ENCODE measurements around the gene CLSTN2. TPM values are rescaled to one million over a fixed set of nuclear protein-coding genes. Genes with fewer than 3 reads are reported as not detected.

Gene CLSTN2
- total RNA-seq, 1 donor from 2014 or later = 80.9 TPM

DNA sequence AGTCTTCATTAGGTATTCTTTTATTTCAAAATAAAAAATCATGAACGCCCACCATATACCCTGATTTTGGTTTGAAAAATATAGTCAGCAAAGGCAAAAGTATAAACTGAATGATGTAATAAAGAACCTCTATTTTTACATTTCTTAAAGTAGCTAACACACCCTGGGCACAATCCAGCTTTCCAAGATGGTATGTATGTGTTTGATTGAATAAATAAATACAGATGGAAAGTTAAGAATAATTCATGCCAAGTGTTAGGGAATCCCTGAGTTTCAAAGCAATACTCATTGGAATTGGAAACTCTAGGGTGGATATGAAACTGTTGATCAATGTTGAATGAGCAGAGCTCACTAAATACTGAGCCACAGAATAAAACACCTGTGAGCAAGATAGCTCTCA, 679.0 kb downstream of the CLSTN2 start:
- Mint-ChIP-seq H3K27me3 (ENCODE audit: low read depth, unreplicated experiment) (no peaks in the 10 kb centered on the region), H3K36me3 (ENCODE audit: low read depth, unreplicated experiment) (no peaks in the 10 kb centered on the region), H3K4me3 (ENCODE audit: unreplicated experiment) (no peak overlapping the region), H3K9me3 (ENCODE audit: unreplicated experiment) (peaks cover 9% of the 10 kb centered on the region), H3K4me1 (ENCODE audit: low read depth, unreplicated experiment) (peaks cover 18% of the 10 kb centered on the region), H3K27ac (ENCODE audit: unreplicated experiment) (no peak overlapping the region)
- DNase-seq (ENCODE audit: low read depth) (no peak), FAIRE-seq (no peak)
- H3K4me1 ChIP-seq (ENCODE audit: insufficient read depth, low read length) = peaks cover 7% of the 10 kb centered on the region
- no peaks in the 10 kb centered on the region for H3K36me3 ChIP-seq (ENCODE audit: insufficient read depth, low read length)
- H3K9ac ChIP-seq (ENCODE audit: low read length) = no peak overlapping the region
- no peak overlapping the region for H3K4me2 ChIP-seq (ENCODE audit: low read length)
- H2AFZ ChIP-seq (ENCODE audit: low read depth, low read length) = no peak overlapping the region
- H3K9me3 ChIP-seq (ENCODE audit: insufficient read depth, low read depth, low read length) = no peaks in the 10 kb centered on the region
- H3K4me3 ChIP-seq (ENCODE audit: insufficient read depth, low read depth, low read length) = no peak overlapping the region
- no peaks in the 10 kb centered on the region for H3K27me3 ChIP-seq (ENCODE audit: insufficient read depth, low read length)
- TF ChIP-seq CTCF (IDR thresholded peaks at IDR 0.05; ENCODE audit: insufficient read depth, low read depth, low read length) (no peak), EZH2 (IDR thresholded peaks at IDR 0.05; ENCODE audit: insufficient read depth, low read length) (no peak)
- no peaks in the 10 kb centered on the region for H4K20me1 ChIP-seq (ENCODE audit: insufficient read depth, low read length)
- no peaks in the 10 kb centered on the region for H3K79me2 ChIP-seq (ENCODE audit: insufficient read depth, low read length)
- H3K27ac ChIP-seq (ENCODE audit: low read depth, low read length) = no peak overlapping the region

GRCh38 chr3:140617135-140617534, 682.1 kb downstream of the CLSTN2 start:
- FAIRE-seq (no peak), DNase-seq (ENCODE audit: low read depth) (no peak)
- H3K9me3 ChIP-seq (ENCODE audit: insufficient read depth, low read depth, low read length) = no peaks in the 10 kb centered on the region
- peaks cover 10% of the 10 kb centered on the region for H3K9me3 Mint-ChIP-seq (ENCODE audit: unreplicated experiment)
- no peaks in the 10 kb centered on the region for H3K36me3 Mint-ChIP-seq (ENCODE audit: low read depth, unreplicated experiment)
- H3K4me3 Mint-ChIP-seq (ENCODE audit: unreplicated experiment) = no peak overlapping the region
- H3K36me3 ChIP-seq (ENCODE audit: insufficient read depth, low read length) = no peaks in the 10 kb centered on the region
- no peak overlapping the region for H3K27ac ChIP-seq (ENCODE audit: low read depth, low read length)
- TF ChIP-seq CTCF (IDR thresholded peaks at IDR 0.05; ENCODE audit: insufficient read depth, low read depth, low read length) (no peak), EZH2 (IDR thresholded peaks at IDR 0.05; ENCODE audit: insufficient read depth, low read length) (no peak)
- H3K27me3 ChIP-seq (ENCODE audit: insufficient read depth, low read length) = no peaks in the 10 kb centered on the region
- no peak overlapping the region for H3K9ac ChIP-seq (ENCODE audit: low read length)
- H3K4me2 ChIP-seq (ENCODE audit: low read length) = no peak overlapping the region
- no peak overlapping the region for H2AFZ ChIP-seq (ENCODE audit: low read depth, low read length)
- peaks cover 2% of the 10 kb centered on the region for H3K4me1 Mint-ChIP-seq (ENCODE audit: low read depth, unreplicated experiment)
- H3K4me3 ChIP-seq (ENCODE audit: insufficient read depth, low read depth, low read length) = no peak overlapping the region
- H3K79me2 ChIP-seq (ENCODE audit: insufficient read depth, low read length) = no peaks in the 10 kb centered on the region
- no peak overlapping the region for H3K27ac Mint-ChIP-seq (ENCODE audit: unreplicated experiment)
- no peaks in the 10 kb centered on the region for H4K20me1 ChIP-seq (ENCODE audit: insufficient read depth, low read length)
- no peaks in the 10 kb centered on the region for H3K4me1 ChIP-seq (ENCODE audit: insufficient read depth, low read length)
- no peaks in the 10 kb centered on the region for H3K27me3 Mint-ChIP-seq (ENCODE audit: low read depth, unreplicated experiment)

DNA sequence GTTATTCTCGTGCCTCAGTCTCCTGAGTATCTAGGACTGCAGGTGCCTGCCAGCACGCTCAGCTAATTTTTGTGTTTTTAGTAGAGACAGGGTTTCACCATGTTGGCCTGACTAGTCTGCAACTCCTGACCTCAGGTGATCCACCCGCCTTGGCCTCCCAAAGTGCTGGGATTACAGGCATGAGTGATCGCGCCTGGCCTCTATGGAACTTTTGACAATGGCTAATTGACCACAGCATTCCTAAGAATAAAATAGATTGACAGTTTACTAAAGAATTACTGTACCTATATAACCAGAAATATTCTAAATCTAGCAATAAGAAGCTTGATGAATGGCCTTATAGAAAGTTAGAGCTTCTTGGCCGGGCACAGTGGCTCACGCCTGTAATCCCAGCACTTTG, 691.9 kb downstream of the CLSTN2 start:
- Histone ChIP-seq H3K9me3 (ENCODE audit: insufficient read depth, low read depth, low read length) (no peaks in the 10 kb centered on the region), H4K20me1 (ENCODE audit: insufficient read depth, low read length) (no peaks in the 10 kb centered on the region), H3K4me3 (ENCODE audit: insufficient read depth, low read depth, low read length) (no peak overlapping the region), H3K4me1 (ENCODE audit: insufficient read depth, low read length) (peaks cover 27% of the 10 kb centered on the region), H2AFZ (ENCODE audit: low read depth, low read length) (no peak overlapping the region), H3K4me2 (ENCODE audit: low read length) (no peak overlapping the region), H3K79me2 (ENCODE audit: insufficient read depth, low read length) (no peaks in the 10 kb centered on the region), H3K27me3 (ENCODE audit: insufficient read depth, low read length) (no peaks in the 10 kb centered on the region), H3K36me3 (ENCODE audit: insufficient read depth, low read length) (no peaks in the 10 kb centered on the region), H3K9ac (ENCODE audit: low read length) (no peak overlapping the region), H3K27ac (ENCODE audit: low read depth, low read length) (no peak overlapping the region)
- Mint-ChIP-seq H3K27me3 (ENCODE audit: low read depth, unreplicated experiment) (peaks cover 2% of the 10 kb centered on the region), H3K4me3 (ENCODE audit: unreplicated experiment) (no peak overlapping the region), H3K36me3 (ENCODE audit: low read depth, unreplicated experiment) (no peaks in the 10 kb centered on the region), H3K9me3 (ENCODE audit: unreplicated experiment) (peaks cover 7% of the 10 kb centered on the region), H3K4me1 (ENCODE audit: low read depth, unreplicated experiment) (peaks cover 41% of the 10 kb centered on the region), H3K27ac (ENCODE audit: unreplicated experiment) (peak overlapping the region; percentile 34)
- DNase-seq (ENCODE audit: low read depth) (no peak), FAIRE-seq (no peak)
- TF ChIP-seq CTCF (IDR thresholded peaks at IDR 0.05; ENCODE audit: insufficient read depth, low read depth, low read length) = no peak
